NCI-H2196 treated with DMSO at 0.1 percent for 48 hours (cell line): Measurements from ENCODE around the gene EDA2R.

Experiments used
- DNase-seq: peaks from one replicate; lab custom pipeline; 2025; ENCODE audit not compliant: unreplicated experiment; lab: John Stamatoyannopoulos, UW

The EDA2R gene

GRCh38 chrX:66547847-66548369 lies 91.0 kb downstream of the EDA2R start:
- no peak for DNase-seq
